Kidney (tissue), 14 donors: Measurements from ENCODE around the gene RAB3B. TPM values are rescaled to one million over a fixed set of nuclear protein-coding genes. Genes with fewer than 3 reads are reported as not detected.

Experiments
- DNase-seq, 5 donors: peaks; one replicate each; pipeline ENCODE4 v3.0.0-alpha.2; 2013 to 2020
- FAIRE-seq: peaks from 2 replicates; lab custom pipeline; 2012; peaks lifted over from hg19 to GRCh38; lab: Jason Lieb, UNC
- H3K27ac ChIP-seq, 2 donors: one replicate each; pipeline ENCODE4 v1.7.0; 2013; ENCODE audit warnings: low read depth in 2 of 2, low read length in 2 of 2, inconsistent platforms in 1 of 2
- H3K27me3 ChIP-seq: one replicate; pipeline ENCODE4 v1.7.1; 2013; ENCODE audit warnings: low read length, inconsistent platforms; ENCODE audit not compliant: control insufficient read depth, insufficient read depth
- H3K36me3 ChIP-seq, 3 donors: one replicate each; pipeline versions ENCODE4 v1.7.0 to v1.7.1; 2013; ENCODE audit warnings: low read length in 3 of 3, control low read depth in 1 of 3, inconsistent platforms in 1 of 3; ENCODE audit not compliant: insufficient read depth in 3 of 3, control insufficient read depth in 2 of 3
- H3K4me1 ChIP-seq, 3 donors: one replicate each; pipeline versions ENCODE4 v1.7.0 to v1.7.1; 2013; ENCODE audit warnings: low read length in 3 of 3, inconsistent platforms in 1 of 3, low read depth in 1 of 3; ENCODE audit not compliant: control insufficient read depth in 2 of 3, insufficient read depth in 2 of 3
- H3K4me3 ChIP-seq, 3 donors: one replicate each; pipeline versions ENCODE4 v1.7.0 to v1.8.1; 2013; ENCODE audit warnings: low read length in 3 of 3, control low read depth in 1 of 3, inconsistent platforms in 1 of 3
- H3K9ac ChIP-seq, 3 donors: one replicate each; pipeline versions ENCODE4 v1.7.0 to v1.7.1; 2013; ENCODE audit warnings: low read length in 3 of 3, control low read depth in 1 of 3, inconsistent platforms in 1 of 3
- H3K9me3 ChIP-seq, 3 donors: one replicate each; pipeline versions ENCODE4 v1.7.0 to v1.7.1; 2013; ENCODE audit warnings: low read length in 3 of 3, control low read depth in 1 of 3, inconsistent platforms in 1 of 3; ENCODE audit not compliant: control insufficient read depth in 2 of 3, insufficient read depth in 1 of 3
- intact Hi-C: fragments of 100-400 bp; cut with DNase I; formaldehyde crosslinking; loops from one replicate; pipeline ENCODE4 v1.11.1; 2022
- polyA plus RNA-seq: library from polyadenylated mRNA; stranded (reverse); fragments of 350-450 nt; fragmentation: Illumina TruSeq; extraction: RNeasy Lipid Tissue Mini Kit (QIAGEN cat#74804); gene quantifications from one replicate; pipeline ENCODE4 v1.2.3, GENCODE V29; 2014; ENCODE audit warnings: low read depth, low replicate concordance; ENCODE audit not compliant: insufficient read depth
- total RNA-seq: library from RNA; stranded (reverse); fragmentation: NEBNext Ultra II Directional; extraction: Animal tissue kit (Norgen Biotek cat#: 25700); gene quantifications from one replicate; pipeline ENCODE4 v1.2.1, GENCODE V29; 2021
- TF ChIP-seq, protein P1 (sequence below): IDR thresholded peaks from 3 replicates; pipeline ENCODE4 v1.5.1; 2012; ENCODE audit warnings: mild to moderate bottlenecking, moderate library complexity, borderline replicate concordance; ENCODE audit not compliant: insufficient read depth; ENCODE audit errors: extremely low read depth
- donor health status: control.
- donor health status: control.
- donor health status: control.
- donor health status: control.
- donor health status: control.
- donor health status: DM: yes; HTN: yes; CAD: no.
- donor health status: Normal renal cell carcinoma (clear cell type).

Gene RAB3B
- total and polyA plus RNA-seq, 2 donors from 2014 or later = 0.60 to 0.72 TPM

DNA sequence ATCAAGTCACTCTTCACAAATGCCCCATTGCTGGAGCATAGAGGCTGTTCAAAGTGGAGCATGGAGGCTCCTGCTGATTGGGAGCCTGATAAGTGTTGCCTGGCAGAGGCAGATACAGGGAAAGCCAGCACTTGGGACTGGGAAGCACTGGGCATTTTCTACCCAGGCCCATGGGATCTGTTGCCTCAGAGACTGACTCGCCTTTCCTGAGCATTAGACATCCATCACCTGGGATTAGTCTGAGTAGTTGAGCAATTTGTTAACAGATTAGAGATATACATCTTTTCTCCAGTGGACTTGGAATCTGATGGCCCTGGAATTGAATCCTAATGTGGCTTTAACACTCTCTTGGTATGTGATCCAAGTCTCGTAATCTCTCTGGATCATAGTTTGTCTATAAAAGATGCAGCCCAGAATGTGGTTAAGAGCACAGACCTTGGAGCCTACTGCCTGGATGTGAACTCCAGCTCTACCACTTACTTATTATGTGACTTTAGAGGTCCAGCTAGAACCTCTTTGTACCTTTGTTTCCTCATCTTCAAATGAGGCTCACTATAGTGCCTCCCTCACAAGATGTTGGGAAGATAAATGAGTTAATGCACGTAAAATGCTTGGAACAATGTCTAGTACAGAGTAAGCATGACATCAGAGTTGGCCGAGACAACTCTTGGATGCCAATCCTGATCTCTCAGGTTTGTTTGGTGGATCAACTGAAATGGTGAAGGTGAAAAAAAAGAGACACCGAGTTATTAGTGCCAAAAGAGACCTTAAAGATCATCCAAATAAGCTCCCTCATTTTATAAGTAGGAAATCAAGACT is 73.7 kb downstream of the RAB3B start:
- DNase-seq (no peak), FAIRE-seq (no peak)
- no peaks in the 10 kb centered on the region for H3K36me3 ChIP-seq
- intact Hi-C loops = no loop called here
- H3K27me3 ChIP-seq = no peaks in the 10 kb centered on the region
- no peak overlapping the region for H3K9ac ChIP-seq
- H3K27ac ChIP-seq = no peak overlapping the region
- no peaks in the 10 kb centered on the region for H3K9me3 ChIP-seq
- H3K4me3 ChIP-seq = no peak overlapping the region
- H3K4me1 ChIP-seq = no peaks in the 10 kb centered on the region
- TF ChIP-seq, protein P1, sequence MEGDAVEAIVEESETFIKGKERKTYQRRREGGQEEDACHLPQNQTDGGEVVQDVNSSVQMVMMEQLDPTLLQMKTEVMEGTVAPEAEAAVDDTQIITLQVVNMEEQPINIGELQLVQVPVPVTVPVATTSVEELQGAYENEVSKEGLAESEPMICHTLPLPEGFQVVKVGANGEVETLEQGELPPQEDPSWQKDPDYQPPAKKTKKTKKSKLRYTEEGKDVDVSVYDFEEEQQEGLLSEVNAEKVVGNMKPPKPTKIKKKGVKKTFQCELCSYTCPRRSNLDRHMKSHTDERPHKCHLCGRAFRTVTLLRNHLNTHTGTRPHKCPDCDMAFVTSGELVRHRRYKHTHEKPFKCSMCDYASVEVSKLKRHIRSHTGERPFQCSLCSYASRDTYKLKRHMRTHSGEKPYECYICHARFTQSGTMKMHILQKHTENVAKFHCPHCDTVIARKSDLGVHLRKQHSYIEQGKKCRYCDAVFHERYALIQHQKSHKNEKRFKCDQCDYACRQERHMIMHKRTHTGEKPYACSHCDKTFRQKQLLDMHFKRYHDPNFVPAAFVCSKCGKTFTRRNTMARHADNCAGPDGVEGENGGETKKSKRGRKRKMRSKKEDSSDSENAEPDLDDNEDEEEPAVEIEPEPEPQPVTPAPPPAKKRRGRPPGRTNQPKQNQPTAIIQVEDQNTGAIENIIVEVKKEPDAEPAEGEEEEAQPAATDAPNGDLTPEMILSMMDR = no peak

DNA sequence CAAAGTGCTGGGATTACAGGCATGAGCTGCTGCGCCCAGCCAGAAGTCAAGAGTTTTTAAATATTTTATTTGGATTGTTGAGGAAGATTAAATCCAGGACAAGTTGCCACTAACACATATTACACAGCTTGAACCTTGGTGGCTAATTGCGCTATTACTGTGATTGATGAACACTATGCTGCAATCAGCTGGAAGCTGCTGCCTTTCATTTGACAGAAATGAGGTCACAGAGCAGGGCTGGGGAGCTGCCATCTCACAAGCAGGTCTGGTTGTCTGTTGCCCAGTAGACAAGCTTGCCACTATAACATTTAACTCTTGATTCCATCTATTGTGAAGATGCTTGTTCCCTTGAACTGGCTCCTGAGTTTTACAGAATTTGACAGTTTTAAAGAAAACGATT is 74.5 kb downstream of the RAB3B start:
- Histone ChIP-seq H3K4me1 (no peaks in the 10 kb centered on the region), H3K4me3 (no peak overlapping the region), H3K27me3 (no peaks in the 10 kb centered on the region), H3K27ac (no peak overlapping the region), H3K36me3 (no peaks in the 10 kb centered on the region), H3K9me3 (no peaks in the 10 kb centered on the region), H3K9ac (no peak overlapping the region)
- TF ChIP-seq, protein P1 = no peak
- no peak for FAIRE-seq
- DNase-seq = no peak
- intact Hi-C loops = no loop called here

DNA sequence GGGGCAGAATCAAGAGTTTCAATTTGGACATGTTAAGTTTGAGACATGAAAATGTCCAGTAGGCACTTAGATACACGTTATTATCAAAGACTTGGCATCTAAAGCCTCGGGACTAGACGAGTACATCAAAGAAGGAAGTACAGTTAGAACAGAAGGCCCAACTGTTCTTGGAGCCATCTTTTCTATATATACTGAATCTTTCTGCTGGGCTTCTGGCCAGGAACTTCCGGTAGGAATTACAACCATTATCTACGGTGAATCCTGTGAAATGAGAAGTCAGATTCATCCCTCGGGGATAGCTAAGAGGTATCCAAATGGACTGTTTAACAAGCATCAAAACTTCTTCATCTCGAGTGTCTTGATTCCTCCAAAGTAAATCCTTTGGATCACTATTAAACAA is 77.6 kb downstream of the RAB3B start:
- no peaks in the 10 kb centered on the region for H3K27me3 ChIP-seq
- H3K4me1 ChIP-seq = no peaks in the 10 kb centered on the region
- DNase-seq (no peak), FAIRE-seq (no peak)
- no peak overlapping the region for H3K4me3 ChIP-seq
- H3K27ac ChIP-seq = no peak overlapping the region
- intact Hi-C loops = no loop called here
- H3K36me3 ChIP-seq = no peaks in the 10 kb centered on the region
- H3K9ac ChIP-seq = no peak overlapping the region
- TF ChIP-seq, protein P1 = no peak
- no peaks in the 10 kb centered on the region for H3K9me3 ChIP-seq
